K562 (cell line): ENCODE measurements around the gene RNF207. TPM values are rescaled to one million over a fixed set of nuclear protein-coding genes. Genes with fewer than 3 reads are reported as not detected.

Source experiments
- EWSR1 ChIP-seq: fragments of 450-650 bp; IDR thresholded peaks from 2 replicates; pipeline ENCODE4 v1.6.1; 2018; ENCODE audit warnings: borderline replicate concordance, mild to moderate bottlenecking, low read depth, moderate library complexity; ENCODE audit not compliant: partially characterized antibody
- NFE2 ChIP-seq: IDR thresholded peaks from 2 replicates; pipeline ENCODE4 v1.6.1; 2014; ENCODE audit warnings: antibody characterized with exemption, low read depth
- U2AF2 ChIP-seq: fragments of 200-400 bp; formaldehyde crosslinking; optimal IDR thresholded peaks from 2 replicates; pipeline ENCODE3; 2017; ENCODE audit warnings: low read depth, mild to moderate bottlenecking, low read length
- ZNF124 ChIP-seq: sonication (generic); formaldehyde crosslinking; IDR thresholded peaks from 2 replicates; pipeline ENCODE4 v1.8.1; 2022; ENCODE audit warnings: missing genetic modification reagents
- ZNF311 ChIP-seq: fragments of 250-450 bp; sonication (Bioruptor Pico); IDR thresholded peaks from 2 replicates; pipeline ENCODE4 v1.4.0; 2020; ENCODE audit warnings: mild to moderate bottlenecking, moderate library complexity
- ZNF79 ChIP-seq: fragments of 250-450 bp; sonication (Bioruptor Pico); IDR thresholded peaks from 2 replicates; pipeline ENCODE4 v1.4.0; 2020; ENCODE audit warnings: low read depth, mild to moderate bottlenecking, moderate library complexity
- polyA plus RNA-seq, 8 experiments: library from polyadenylated mRNA; depleted of rRNA in 4 of 8; stranded (reverse) in 5 of 8; unstranded in 3 of 8; fragments of >200 nt; fragmentation: Nextera tagmentation in 2 of 8; fragmentation: Illumina TruSeq in 1 of 8; extraction: Ambion mirVana in 2 of 8; extraction: Trizol in 1 of 8; gene quantifications; 2 replicates each; pipeline versions ENCODE4 v1.2.1 to v1.2.3, GENCODE V29; 2011 to 2014; ENCODE audit warnings: inconsistent platforms in 1 of 8, missing spikeins in 1 of 8
- total RNA-seq, 7 experiments: library from RNA; depleted of rRNA in 6 of 7; stranded (reverse); fragments of >200 nt in 6 of 7; fragmentation: Illumina TruSeq in 2 of 7; extraction: Trizol in 2 of 7; gene quantifications; 2 replicates each; pipeline versions ENCODE4 v1.2.1 to v1.2.3, GENCODE V29; 2011 to 2021; ENCODE audit warnings: low replicate concordance in 1 of 7
- TF ChIP-seq, protein P1 (sequence below), 2 experiments: fragments of 450-650 bp in 1 of 2; sonication (generic) in 1 of 2; formaldehyde crosslinking in 1 of 2; IDR thresholded peaks; 2 replicates each; pipeline versions ENCODE4 v1.7.1 to v1.9.0; 2016 to 2022; ENCODE audit warnings: inconsistent platforms in 1 of 2, mild to moderate bottlenecking in 1 of 2, missing genetic modification reagents in 1 of 2

RNF207 gene
- total and polyA plus RNA-seq, 9 of the 15 experiments (the other 6 are each of a cell fraction or from before 2014, with no cell fraction given): 2.7 to 30.6 (median 12.9) TPM

DNA sequence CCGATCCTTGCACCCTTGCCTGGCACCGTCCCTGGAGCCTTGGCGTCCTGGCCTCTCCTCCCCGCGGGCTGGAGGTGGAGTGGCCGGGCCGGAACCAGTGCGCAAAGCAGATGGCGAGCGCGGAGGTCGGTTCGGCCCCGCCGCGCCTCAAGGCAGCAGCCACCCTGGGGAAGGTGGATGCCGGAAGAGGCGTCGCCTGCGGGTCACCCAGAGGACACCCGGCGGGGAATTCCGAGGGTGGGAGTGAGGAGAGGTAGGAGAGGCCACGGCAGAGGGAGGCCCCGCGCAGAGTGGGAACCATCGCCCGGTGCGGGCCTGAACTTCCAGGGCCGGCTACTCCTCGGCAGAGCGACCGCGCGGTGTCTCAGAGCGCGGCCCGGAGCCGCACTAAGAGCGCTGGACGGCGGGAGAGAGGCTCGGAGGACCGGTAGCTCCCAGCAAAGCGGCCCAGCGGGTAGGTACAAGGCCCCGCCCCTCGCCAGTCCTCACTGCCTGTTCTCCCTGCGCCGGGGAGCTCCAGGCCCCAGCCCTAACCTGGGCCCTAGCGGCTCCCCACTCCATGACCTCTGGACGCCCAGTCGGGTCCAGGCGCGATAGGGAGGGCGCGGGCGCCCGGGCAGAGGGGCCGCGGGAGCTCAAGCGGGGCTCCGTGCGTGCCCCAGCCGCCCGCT is at the start of gene RNF207 (continued):
- TF ChIP-seq, protein P1, sequence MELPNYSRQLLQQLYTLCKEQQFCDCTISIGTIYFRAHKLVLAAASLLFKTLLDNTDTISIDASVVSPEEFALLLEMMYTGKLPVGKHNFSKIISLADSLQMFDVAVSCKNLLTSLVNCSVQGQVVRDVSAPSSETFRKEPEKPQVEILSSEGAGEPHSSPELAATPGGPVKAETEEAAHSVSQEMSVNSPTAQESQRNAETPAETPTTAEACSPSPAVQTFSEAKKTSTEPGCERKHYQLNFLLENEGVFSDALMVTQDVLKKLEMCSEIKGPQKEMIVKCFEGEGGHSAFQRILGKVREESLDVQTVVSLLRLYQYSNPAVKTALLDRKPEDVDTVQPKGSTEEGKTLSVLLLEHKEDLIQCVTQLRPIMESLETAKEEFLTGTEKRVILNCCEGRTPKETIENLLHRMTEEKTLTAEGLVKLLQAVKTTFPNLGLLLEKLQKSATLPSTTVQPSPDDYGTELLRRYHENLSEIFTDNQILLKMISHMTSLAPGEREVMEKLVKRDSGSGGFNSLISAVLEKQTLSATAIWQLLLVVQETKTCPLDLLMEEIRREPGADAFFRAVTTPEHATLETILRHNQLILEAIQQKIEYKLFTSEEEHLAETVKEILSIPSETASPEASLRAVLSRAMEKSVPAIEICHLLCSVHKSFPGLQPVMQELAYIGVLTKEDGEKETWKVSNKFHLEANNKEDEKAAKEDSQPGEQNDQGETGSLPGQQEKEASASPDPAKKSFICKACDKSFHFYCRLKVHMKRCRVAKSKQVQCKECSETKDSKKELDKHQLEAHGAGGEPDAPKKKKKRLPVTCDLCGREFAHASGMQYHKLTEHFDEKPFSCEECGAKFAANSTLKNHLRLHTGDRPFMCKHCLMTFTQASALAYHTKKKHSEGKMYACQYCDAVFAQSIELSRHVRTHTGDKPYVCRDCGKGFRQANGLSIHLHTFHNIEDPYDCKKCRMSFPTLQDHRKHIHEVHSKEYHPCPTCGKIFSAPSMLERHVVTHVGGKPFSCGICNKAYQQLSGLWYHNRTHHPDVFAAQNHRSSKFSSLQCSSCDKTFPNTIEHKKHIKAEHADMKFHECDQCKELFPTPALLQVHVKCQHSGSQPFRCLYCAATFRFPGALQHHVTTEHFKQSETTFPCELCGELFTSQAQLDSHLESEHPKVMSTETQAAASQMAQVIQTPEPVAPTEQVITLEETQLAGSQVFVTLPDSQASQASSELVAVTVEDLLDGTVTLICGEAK (IDR thresholded peaks at IDR 0.05): 0 out of 2 replicates have a peak, but pooled peaks have one; percentile 44
- TF ChIP-seq, protein P1 (CRISPR knock-in tag; IDR thresholded peaks at IDR 0.05): no peak
- TF ChIP-seq U2AF2 (no peak), ZNF311 (CRISPR knock-in tag) (no peak), NFE2 (no peak), EWSR1 (no peak), ZNF124 (CRISPR knock-in tag) (no peak), ZNF79 (CRISPR knock-in tag) (no peak)
